Vagina (tissue), 2 donors: Measurements from ENCODE around the gene NTRK3.

ENCODE experiments used
- CTCF ChIP-seq, 3 experiments: fragments of 450-650 bp in 2 of 3; fragments of 200-600 bp in 1 of 3; sonication (generic) in 1 of 3; IDR thresholded peaks; one replicate each; pipeline ENCODE4 v1.5.1; 2017 to 2019; ENCODE audit warnings: antibody characterized with exemption in 3 of 3, mild to moderate bottlenecking in 2 of 3, moderate library complexity in 2 of 3
- POLR2AphosphoS5 ChIP-seq, 2 donors: sonication (generic); formaldehyde crosslinking; IDR thresholded peaks; one replicate each; pipeline ENCODE4 v1.9.0; 2017; ENCODE audit warnings: antibody characterized with exemption in 2 of 2, mild to moderate bottlenecking in 2 of 2, low read depth in 1 of 2; ENCODE audit not compliant: insufficient read depth in 1 of 2

DNA sequence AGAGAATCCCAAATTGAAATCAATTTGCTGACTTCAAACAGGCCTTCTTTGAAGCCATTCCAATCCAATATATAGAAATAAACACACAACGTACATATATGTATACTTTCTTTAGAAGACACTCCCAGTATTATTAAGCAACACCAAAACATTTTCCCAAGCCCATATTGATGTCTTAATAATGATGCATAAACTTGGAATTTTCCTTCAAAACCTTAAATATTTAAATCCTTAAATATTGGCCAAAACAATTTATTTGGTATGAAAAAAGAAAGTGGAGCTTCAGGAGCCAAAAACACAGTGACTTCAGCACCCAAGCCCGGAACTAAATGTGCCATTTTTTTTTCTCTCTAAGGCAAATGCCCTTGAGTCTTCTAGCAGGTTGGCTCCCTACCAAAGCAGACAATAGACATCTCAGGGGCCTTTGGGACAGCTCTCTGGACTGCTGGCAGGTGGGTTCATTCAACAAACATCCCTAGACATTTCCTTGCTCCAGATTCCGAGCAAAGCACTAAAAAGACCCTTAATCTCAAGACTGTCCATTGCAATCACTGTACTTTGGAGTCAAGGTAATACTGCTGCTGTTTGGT lies 384.7 kb downstream of the NTRK3 start:
- TF ChIP-seq CTCF (IDR thresholded peaks at IDR 0.05) (no peak), POLR2AphosphoS5 (IDR thresholded peaks at IDR 0.05; ENCODE audit: insufficient read depth in 1 of 2, low read depth in 1 of 2) (no peak)
